Type B pancreatic cell (in vitro differentiated cells): ENCODE measurements around the gene PCBD1. TPM values are rescaled to one million over a fixed set of nuclear protein-coding genes. Genes with fewer than 3 reads are reported as not detected.
A peak's percentile ranks its signal among the peaks of the same experiment; 100 is the strongest.

Experiments
- DNase-seq: peaks from one replicate; pipeline ENCODE4 v3.0.0; 2021; ENCODE audit warnings: mixed read lengths; ENCODE audit not compliant: unreplicated experiment; ENCODE audit errors: extremely low spot score
- H3K27ac Mint-ChIP-seq: 2 replicates; pipeline ENCODE4 v1.8.0; 2021; ENCODE audit warnings: mild to moderate bottlenecking, mixed read lengths
- H3K27me3 Mint-ChIP-seq: 2 replicates; pipeline ENCODE4 v1.8.0; 2021; ENCODE audit warnings: mixed read lengths
- H3K36me3 Mint-ChIP-seq: 2 replicates; pipeline ENCODE4 v1.8.0; 2021; ENCODE audit warnings: mixed read lengths
- H3K4me1 Mint-ChIP-seq: one replicate; pipeline ENCODE4 v1.8.0; 2021; ENCODE audit warnings: mixed read lengths; ENCODE audit not compliant: unreplicated experiment
- H3K4me3 Mint-ChIP-seq: 2 replicates; pipeline ENCODE4 v1.8.0; 2021; ENCODE audit warnings: mild to moderate bottlenecking, mixed read lengths
- H3K9me3 Mint-ChIP-seq: 2 replicates; pipeline ENCODE4 v1.8.0; 2021; ENCODE audit warnings: mixed read lengths
- CTCF ChIP-seq: fragments of 200-600 bp; sonication (generic); conservative IDR thresholded peaks from 2 replicates; pipeline ENCODE4 v1.5.0; 2021; ENCODE audit warnings: antibody characterized with exemption, mild to moderate bottlenecking
- total RNA-seq: library from RNA; stranded (reverse); gene quantifications from 2 replicates; pipeline ENCODE4 v1.2.1, GENCODE V29; 2021; ENCODE audit warnings: low replicate concordance

The PCBD1 gene
- total RNA-seq, 1 donor from 2014 or later, result 84.1 TPM

GRCh38 chr10:70845816-70846215 is 42.5 kb downstream of the PCBD1 start:
- peaks cover 13% of the 10 kb centered on the region for H3K4me1 Mint-ChIP-seq
- no peaks in the 10 kb centered on the region for H3K27me3 Mint-ChIP-seq
- DNase-seq, result no peak
- H3K27ac Mint-ChIP-seq, result no peak overlapping the region
- H3K36me3 Mint-ChIP-seq, result peaks cover 38% of the 10 kb centered on the region
- no peak overlapping the region for H3K4me3 Mint-ChIP-seq
- TF ChIP-seq CTCF, result no peak
- H3K9me3 Mint-ChIP-seq, result no peaks in the 10 kb centered on the region

- DNase-seq, result no peak
- H3K36me3 Mint-ChIP-seq, result peaks cover 39% of the 10 kb centered on the region
- no peaks in the 10 kb centered on the region for H3K9me3 Mint-ChIP-seq
- H3K27me3 Mint-ChIP-seq, result no peaks in the 10 kb centered on the region
- H3K4me3 Mint-ChIP-seq, result no peak overlapping the region
- no peak overlapping the region for H3K27ac Mint-ChIP-seq
- peaks cover 13% of the 10 kb centered on the region for H3K4me1 Mint-ChIP-seq
- TF ChIP-seq CTCF, result no peak
These were observed 43.1 kb downstream of the PCBD1 start for GRCh38 chr10:70845256-70845655.

- Mint-ChIP-seq H3K4me1 (peaks cover 6% of the 10 kb centered on the region), H3K9me3 (no peaks in the 10 kb centered on the region), H3K4me3 (no peak overlapping the region), H3K27ac (no peak overlapping the region), H3K27me3 (no peaks in the 10 kb centered on the region), H3K36me3 (peaks cover 39% of the 10 kb centered on the region)
- no peak for TF ChIP-seq CTCF
- no peak for DNase-seq
These were observed 44.4 kb downstream of the PCBD1 start for GRCh38 chr10:70843776-70844489.

GRCh38 chr10:70843333-70843732 is 45.0 kb downstream of the PCBD1 start:
- Mint-ChIP-seq H3K27ac (peak overlapping the region; percentile 3), H3K4me1 (peaks cover 6% of the 10 kb centered on the region), H3K27me3 (no peaks in the 10 kb centered on the region), H3K9me3 (no peaks in the 10 kb centered on the region), H3K4me3 (no peak overlapping the region), H3K36me3 (peaks cover 37% of the 10 kb centered on the region)
- TF ChIP-seq CTCF, result no peak
- DNase-seq, result no peak

GRCh38 chr10:70840836-70841235 is 47.5 kb downstream of the PCBD1 start:
- no peaks in the 10 kb centered on the region for H3K27me3 Mint-ChIP-seq

More at GRCh38 chr10:70840836-70841235, 47.5 kb downstream of the PCBD1 start:
- no peak for TF ChIP-seq CTCF
- peaks cover 8% of the 10 kb centered on the region for H3K4me1 Mint-ChIP-seq
- DNase-seq, result no peak
- peaks cover 50% of the 10 kb centered on the region for H3K36me3 Mint-ChIP-seq
- H3K27ac Mint-ChIP-seq, result no peak overlapping the region
- H3K9me3 Mint-ChIP-seq, result no peaks in the 10 kb centered on the region
- no peak overlapping the region for H3K4me3 Mint-ChIP-seq
